Natural killer cell (primary cell): Measurements from ENCODE around the gene TENM3. TPM values are rescaled to one million over a fixed set of nuclear protein-coding genes. Genes with fewer than 3 reads are reported as not detected.
A peak's percentile ranks its signal among the peaks of the same experiment; 100 is the strongest.

Experiments
- ATAC-seq, 3 donors: fragments of 150-1000 bp in 2 of 3; fragments of 200-7000 bp in 1 of 3; cut with Tn5 transposase; 1 replicate in 1 of 3; 2 replicates in 2 of 3; pipeline ENCODE4 v1.10.0; 2021; ENCODE audit warnings: mild to moderate bottlenecking in 2 of 3, moderate library complexity in 2 of 3
- DNase-seq, 2 donors: peaks; one replicate each; pipeline versions ENCODE4 v3.0.0 to v3.0.0-alpha.2; 2013 to 2021; ENCODE audit warnings: mixed read lengths in 1 of 2
- H3K27ac ChIP-seq: one replicate; pipeline ENCODE4 v1.5.1; 2013; ENCODE audit warnings: mild to moderate bottlenecking, low read length
- H3K27me3 ChIP-seq: one replicate; pipeline ENCODE4 v1.6.1; 2013; ENCODE audit warnings: low read length; ENCODE audit not compliant: control insufficient read depth, insufficient read depth
- H3K36me3 ChIP-seq: one replicate; pipeline ENCODE4 v1.6.1; 2013; ENCODE audit warnings: low read length; ENCODE audit not compliant: control insufficient read depth, insufficient read depth
- H3K4me1 ChIP-seq: one replicate; pipeline ENCODE4 v1.6.1; 2013; ENCODE audit warnings: low read length; ENCODE audit not compliant: control insufficient read depth, insufficient read depth
- H3K4me3 ChIP-seq: one replicate; pipeline ENCODE4 v1.5.1; 2013; ENCODE audit warnings: low read length
- H3K9me3 ChIP-seq: one replicate; pipeline ENCODE4 v1.6.1; 2013; ENCODE audit warnings: low read length; ENCODE audit not compliant: control insufficient read depth, insufficient read depth
- H3K27ac Mint-ChIP-seq, 2 donors: one replicate each; pipeline ENCODE4 v1.8.0; 2022; ENCODE audit warnings: mild to moderate bottlenecking in 2 of 2, mixed read lengths in 2 of 2, moderate library complexity in 1 of 2
- H3K27me3 Mint-ChIP-seq, 2 donors: one replicate each; pipeline ENCODE4 v1.8.0; 2022; ENCODE audit warnings: low read depth in 2 of 2, mixed read lengths in 2 of 2
- H3K36me3 Mint-ChIP-seq: one replicate; pipeline ENCODE4 v1.8.0; 2022; ENCODE audit warnings: mixed read lengths
- H3K4me1 Mint-ChIP-seq, 2 donors: one replicate each; pipeline ENCODE4 v1.8.0; 2022; ENCODE audit warnings: mixed read lengths in 2 of 2
- H3K4me3 Mint-ChIP-seq: one replicate; pipeline ENCODE4 v1.8.0; 2022; ENCODE audit warnings: mild to moderate bottlenecking, moderate library complexity, mixed read lengths
- H3K9me3 Mint-ChIP-seq, 2 donors: one replicate each; pipeline ENCODE4 v1.8.0; 2022; ENCODE audit warnings: mixed read lengths in 2 of 2
- CTCF ChIP-seq: fragments of 200-600 bp; IDR thresholded peaks from one replicate; pipeline ENCODE4 v1.8.0; 2022; ENCODE audit warnings: antibody characterized with exemption
- WGBS: methylation state at CpG from one replicate; pipeline ENCODE4 v1.1.7; 2013; ENCODE audit warnings: missing lambda C conversion rate; ENCODE audit not compliant: insufficient coverage; 5-methylcytosine and 5-hydroxymethylcytosine counted together
- intact Hi-C: fragments of 100-400 bp; cut with micrococcal nuclease; formaldehyde crosslinking; loops from one replicate; pipeline ENCODE4 v1.14.2; 2022
- total RNA-seq, 4 donors: library from RNA; stranded (reverse); fragments of 120-200 nt in 1 of 4; gene quantifications; one replicate each; pipeline versions ENCODE4 v1.2.3 to v1.2.4, GENCODE V29; 2013 to 2022

Gene TENM3
- total RNA-seq, 3 donors from 2014 or later (not counting 1 experiment from before 2014, with no cell fraction given) = not detected

- no peak overlapping the region for H3K4me3 ChIP-seq
- intact Hi-C loops = no loop called here
- Mint-ChIP-seq H3K9me3 (no peaks in the 10 kb centered on the region), H3K4me1 (peaks cover 0 to 13% of the 10 kb centered on the region in 2 donors), H3K36me3 (no peaks in the 10 kb centered on the region), H3K27me3 (no peaks in the 10 kb centered on the region), H3K4me3 (no peak overlapping the region), H3K27ac (no peak overlapping the region)
- DNase-seq (no peak), ATAC-seq (no peak)
- no peaks in the 10 kb centered on the region for H3K36me3 ChIP-seq
- no peaks in the 10 kb centered on the region for H3K9me3 ChIP-seq
- WGBS = 78% methylated on average over 11 of the region's 11 CpGs
- no peaks in the 10 kb centered on the region for H3K27me3 ChIP-seq
- H3K4me1 ChIP-seq = peaks cover 5% of the 10 kb centered on the region
- TF ChIP-seq CTCF = no peak
- no peak overlapping the region for H3K27ac ChIP-seq
Measured at GRCh38 chr4:182822554-182822953, 579.4 kb downstream of the TENM3 start.

GRCh38 chr4:182823576-182823975, 580.4 kb downstream of the TENM3 start:
- H3K9me3 ChIP-seq = no peaks in the 10 kb centered on the region
- H3K36me3 Mint-ChIP-seq = no peaks in the 10 kb centered on the region
- H3K4me3 ChIP-seq = no peak overlapping the region
- no CpG with 5 or more reads among the region's 1 CpG for WGBS
- H3K4me3 Mint-ChIP-seq = no peak overlapping the region
- peaks cover 0 to 13% of the 10 kb centered on the region in 2 donors for H3K4me1 Mint-ChIP-seq
- no peaks in the 10 kb centered on the region for H3K9me3 Mint-ChIP-seq
- no peaks in the 10 kb centered on the region for H3K27me3 Mint-ChIP-seq
- no peaks in the 10 kb centered on the region for H3K27me3 ChIP-seq
- intact Hi-C loops = no loop called here
- peaks cover 5% of the 10 kb centered on the region for H3K4me1 ChIP-seq
- H3K27ac ChIP-seq = no peak overlapping the region
- no peak for DNase-seq
- no peak for TF ChIP-seq CTCF
- H3K36me3 ChIP-seq = no peaks in the 10 kb centered on the region
- peak overlapping the region in 1 of 2 donors; percentile 24 for H3K27ac Mint-ChIP-seq
- ATAC-seq = no peak

DNA sequence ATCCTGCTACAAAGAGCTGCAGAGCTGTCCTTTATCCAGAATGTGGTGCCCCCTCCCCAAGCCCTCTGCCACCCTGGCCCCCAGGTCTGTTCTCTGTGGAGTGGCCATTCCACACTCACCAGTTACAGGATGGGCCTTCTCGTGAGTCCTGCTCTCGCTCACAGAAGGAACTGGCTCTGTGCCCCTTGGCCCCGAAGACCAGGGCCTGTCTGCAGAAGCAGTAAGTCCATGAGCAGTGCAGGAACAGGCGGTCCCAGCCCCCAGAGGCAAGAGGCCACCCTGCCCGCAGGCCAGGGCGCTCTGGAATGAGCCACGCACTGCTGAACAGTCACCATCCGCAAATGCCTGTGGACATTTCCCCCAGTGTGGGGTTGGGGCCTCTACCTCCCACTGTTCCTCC, 581.8 kb downstream of the TENM3 start:
- Mint-ChIP-seq H3K36me3 (no peaks in the 10 kb centered on the region), H3K4me3 (no peak overlapping the region), H3K4me1 (peaks cover 0 to 13% of the 10 kb centered on the region in 2 donors), H3K9me3 (no peaks in the 10 kb centered on the region), H3K27me3 (peaks cover 0 to under 1% of the 10 kb centered on the region in 2 donors), H3K27ac (peak overlapping the region in 1 of 2 donors; percentile 37)
- Histone ChIP-seq H3K9me3 (no peaks in the 10 kb centered on the region), H3K27me3 (no peaks in the 10 kb centered on the region), H3K36me3 (no peaks in the 10 kb centered on the region), H3K4me3 (no peak overlapping the region), H3K4me1 (peaks cover 5% of the 10 kb centered on the region), H3K27ac (no peak overlapping the region)
- intact Hi-C loops = no loop called here
- ATAC-seq = no peak
- no peak for TF ChIP-seq CTCF
- no peak for DNase-seq
- 85% methylated on average over 8 of the region's 8 CpGs for WGBS

- H3K9me3 ChIP-seq = no peaks in the 10 kb centered on the region
- Mint-ChIP-seq H3K4me1 (peaks cover 0 to 13% of the 10 kb centered on the region in 2 donors), H3K36me3 (no peaks in the 10 kb centered on the region), H3K4me3 (no peak overlapping the region), H3K9me3 (no peaks in the 10 kb centered on the region), H3K27me3 (peaks cover 0 to 5% of the 10 kb centered on the region in 2 donors), H3K27ac (peak overlapping the region in 1 of 2 donors; percentile 37)
- peaks cover 5% of the 10 kb centered on the region for H3K4me1 ChIP-seq
- ATAC-seq (no peak), DNase-seq (no peak)
- WGBS = 37% methylated on average over 12 of the region's 12 CpGs
- no peak overlapping the region for H3K4me3 ChIP-seq
- H3K27me3 ChIP-seq = no peaks in the 10 kb centered on the region
- no peak for TF ChIP-seq CTCF
- no peak overlapping the region for H3K27ac ChIP-seq
- intact Hi-C loops = no loop called here
- H3K36me3 ChIP-seq = no peaks in the 10 kb centered on the region
Measured at GRCh38 chr4:182825786-182826185, 582.6 kb downstream of the TENM3 start.
